HG03342 (cell line): ENCODE results near the gene HIVEP3.
"Not testable (repeated sequence)": the region's sequence is repeated elsewhere in the genome, so short reads cannot be mapped to it uniquely, and the experiment has no call there.

ENCODE experiments used
- ATAC-seq: cut with Tn5 transposase; IDR thresholded peaks from one replicate; pipeline ENCODE4 v1.9.1; 2021; ENCODE audit warnings: mild to moderate bottlenecking, moderate library complexity; ENCODE audit not compliant: unreplicated experiment

Gene HIVEP3

DNA sequence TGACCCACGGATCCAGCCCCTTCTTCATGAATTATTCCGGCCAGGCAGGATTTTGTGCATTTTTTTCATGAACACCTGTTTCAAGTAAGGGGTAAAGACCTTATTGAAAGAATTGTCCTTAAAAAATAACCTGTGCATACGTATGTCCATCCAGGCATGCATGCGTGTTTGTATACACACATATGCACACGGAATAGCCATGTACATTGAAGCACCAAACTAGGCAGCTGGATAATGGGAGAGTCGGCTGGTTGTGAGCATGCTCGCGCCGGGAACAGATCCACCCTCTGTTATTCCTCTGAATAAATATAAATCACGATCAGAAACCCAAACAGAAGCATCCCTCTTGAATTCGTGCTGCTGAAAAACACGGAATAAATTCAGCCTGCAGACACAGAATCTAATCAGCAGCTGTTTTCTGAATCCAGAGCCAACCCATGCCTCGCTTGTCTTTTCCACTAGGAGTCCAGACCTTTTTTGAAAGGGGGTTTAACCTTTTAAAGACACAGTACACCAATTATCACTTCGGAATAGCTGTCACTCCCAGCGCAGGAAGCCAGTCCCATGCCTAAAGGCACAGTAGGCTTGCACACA lies at the start of gene HIVEP3:
TSS of gene HIVEP3 (minus strand) at position 473 of the 594 bp plus-strand sequence.
- no peak for ATAC-seq

DNA sequence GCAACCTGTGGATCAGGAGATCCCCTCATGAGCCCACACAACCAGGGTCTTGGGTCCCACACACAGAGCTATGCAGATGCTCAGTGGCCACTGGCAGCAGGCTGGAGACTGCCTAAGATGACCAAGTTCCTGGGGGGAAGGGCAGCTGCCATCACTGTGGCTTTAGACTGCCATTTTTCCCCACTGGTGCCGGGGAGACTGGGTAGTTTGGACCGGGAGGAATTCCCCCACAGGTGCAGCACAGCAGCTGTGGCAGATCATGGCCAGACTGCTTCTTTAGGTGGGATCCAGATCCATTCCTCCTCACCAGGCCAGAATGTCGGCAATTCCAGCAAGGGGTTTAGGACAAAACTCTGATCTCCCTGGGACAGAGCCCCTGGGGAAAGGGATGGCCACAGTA lies 45.7 kb upstream of the HIVEP3 start:
- no peak for ATAC-seq

DNA sequence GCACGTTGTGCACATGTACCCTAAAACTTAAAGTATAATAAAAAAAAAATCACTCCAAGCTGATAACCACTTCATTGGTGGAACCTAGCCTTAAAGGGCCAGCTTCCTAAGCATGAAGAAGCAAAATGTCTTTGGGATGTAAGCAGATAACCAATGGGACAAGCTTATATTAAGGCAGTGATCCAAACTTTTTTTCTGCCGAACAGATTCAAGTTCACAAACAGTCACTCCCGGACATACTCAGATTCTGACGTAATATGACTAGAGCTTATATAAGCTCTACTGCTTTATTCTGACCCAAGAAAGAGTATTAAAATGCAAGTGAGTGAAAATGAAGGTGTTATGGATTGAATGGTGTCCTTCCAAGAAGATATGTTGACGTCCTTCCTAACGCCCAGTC lies 44.9 kb upstream of the HIVEP3 start:
- ATAC-seq, result no peak

DNA sequence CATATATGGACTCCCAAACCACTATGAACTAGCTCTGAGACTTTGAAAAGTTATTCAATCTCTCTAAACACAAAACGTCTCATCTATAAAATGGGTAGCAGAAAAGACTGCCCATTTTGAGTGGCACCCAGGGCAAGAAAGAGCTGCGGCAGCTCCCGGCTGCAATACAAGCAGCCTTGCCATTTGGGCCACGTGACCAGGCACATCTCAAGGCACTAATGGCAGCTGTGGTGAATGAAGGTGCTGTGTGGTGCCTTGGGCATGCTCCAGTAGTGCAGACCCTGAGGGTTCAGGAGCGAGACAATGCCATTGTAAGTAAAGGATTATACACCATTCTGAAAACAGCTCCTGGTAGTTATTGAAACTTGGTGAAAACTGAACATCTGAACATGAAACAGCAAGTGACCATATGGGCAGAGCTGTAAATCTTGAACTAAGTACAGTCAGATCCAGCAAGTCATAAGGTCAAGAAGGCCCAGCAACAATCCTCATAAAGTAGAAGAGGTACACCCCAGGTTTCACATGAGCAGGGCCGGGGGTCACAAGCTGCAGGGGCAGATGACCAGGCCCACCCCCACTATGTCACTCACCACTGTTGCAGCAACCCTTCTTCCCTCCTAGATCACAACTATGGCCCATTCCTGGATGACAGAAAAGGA lies 39.4 kb upstream of the HIVEP3 start:
- no peak for ATAC-seq

DNA sequence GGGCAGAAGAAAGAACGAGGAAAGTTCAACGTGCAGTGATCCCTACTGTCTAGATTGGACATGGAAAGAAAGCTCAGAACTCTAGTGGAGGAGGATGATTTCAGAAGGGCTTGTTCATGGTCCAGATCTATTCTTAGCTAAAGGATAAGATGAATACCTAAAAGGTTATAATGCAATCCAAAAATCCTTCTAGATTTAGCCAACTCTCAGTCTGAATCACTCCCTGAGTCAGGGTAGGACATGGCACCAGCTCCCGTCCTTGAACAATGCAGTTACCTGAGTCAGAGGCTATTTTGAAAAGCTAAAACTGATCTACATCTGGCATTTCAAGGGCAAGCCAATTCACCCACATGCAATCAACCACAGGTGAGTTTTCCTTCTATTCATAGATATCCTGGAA lies 38.8 kb upstream of the HIVEP3 start:
- no peak for ATAC-seq

DNA sequence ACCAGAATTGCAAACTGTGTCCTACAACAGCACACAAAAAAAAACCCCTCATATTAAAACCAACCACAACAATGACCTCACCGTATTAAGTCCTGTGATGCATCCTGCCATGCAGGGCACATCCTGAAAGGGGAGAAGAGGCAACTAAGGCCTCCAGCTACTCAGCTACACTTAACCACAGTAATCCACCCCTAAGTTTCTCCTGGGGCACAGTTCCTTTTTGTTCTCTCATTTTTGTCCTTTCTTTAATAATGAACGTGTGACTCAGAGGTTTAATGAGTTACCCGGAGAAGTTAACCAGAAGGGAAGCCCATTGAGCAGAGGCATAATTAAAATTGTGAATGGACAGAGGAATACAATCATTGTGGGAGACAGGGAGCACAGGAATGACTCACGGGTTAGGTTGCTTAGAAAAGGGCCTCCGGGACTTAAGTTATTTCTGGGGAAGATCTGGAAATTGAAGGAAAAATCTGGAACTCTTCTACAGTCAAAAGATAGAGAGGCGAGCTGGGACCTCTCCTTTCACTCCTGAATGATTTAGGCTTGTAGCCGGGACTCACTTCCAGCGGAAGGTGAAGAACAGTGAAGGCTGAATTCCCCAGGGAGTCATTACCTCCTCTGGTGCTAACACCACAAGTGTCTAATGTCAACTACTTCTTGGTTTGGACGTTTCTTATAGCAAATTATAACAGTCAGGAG lies 36.9 kb upstream of the HIVEP3 start:
- peak; percentile 71 for ATAC-seq

DNA sequence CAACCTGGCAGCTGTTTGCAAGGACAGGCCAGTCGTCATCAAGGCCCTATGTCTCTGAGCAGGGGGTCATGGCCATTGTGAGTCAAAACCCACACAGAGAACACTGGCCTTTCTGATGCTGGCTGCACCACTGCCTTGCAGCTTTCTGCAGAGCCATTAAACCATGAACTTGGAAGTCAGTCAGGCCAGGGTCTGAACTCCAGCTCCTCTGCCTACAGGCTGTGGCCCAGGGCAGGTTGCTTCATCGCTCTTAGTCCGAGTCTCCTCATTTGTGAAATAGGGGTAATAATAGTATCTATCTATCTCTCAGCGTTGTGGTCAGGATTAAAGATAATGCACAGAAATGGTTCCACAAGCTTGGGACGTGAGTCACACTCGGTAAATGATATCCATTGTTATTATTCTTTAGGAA lies 35.8 kb upstream of the HIVEP3 start:
- ATAC-seq, result no peak

DNA sequence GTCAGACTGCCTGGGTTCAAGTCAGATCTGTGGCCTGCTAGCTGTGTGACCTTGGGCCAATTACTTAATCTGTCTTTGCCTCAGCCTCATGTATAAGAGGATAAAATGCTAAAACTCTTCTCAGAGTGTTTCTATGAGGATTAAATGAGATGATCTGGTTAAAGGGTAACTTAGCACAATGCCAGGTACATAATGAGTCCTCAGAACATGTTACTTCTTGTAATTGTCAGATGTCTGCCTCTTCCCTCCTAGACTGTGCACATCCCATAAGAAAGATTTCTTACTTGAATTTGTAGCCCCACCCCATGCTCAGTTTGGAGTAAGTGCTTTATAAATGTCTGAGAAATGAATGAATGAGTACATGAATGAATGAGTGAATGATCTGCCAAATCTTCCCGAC lies 34.6 kb upstream of the HIVEP3 start:
- ATAC-seq, result no peak

DNA sequence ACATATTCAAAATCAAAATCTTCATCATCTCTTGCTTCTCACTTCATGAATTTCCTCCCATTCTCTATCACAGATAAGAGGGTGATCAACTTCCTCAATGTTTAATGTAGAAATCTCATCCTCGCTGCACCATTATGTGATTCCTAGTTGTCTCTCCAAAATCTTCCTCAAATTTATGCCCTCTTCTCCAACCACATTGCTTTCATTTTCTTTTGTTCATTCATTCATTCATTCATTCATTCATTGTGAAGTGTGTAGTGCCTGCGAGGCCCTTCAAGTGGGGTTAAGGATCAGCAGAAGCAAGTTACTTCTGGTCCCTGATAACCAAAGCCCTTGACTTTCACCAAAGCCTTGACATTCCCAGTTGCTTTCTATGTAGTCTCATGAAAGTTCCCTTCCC lies 33.5 kb upstream of the HIVEP3 start:
- ATAC-seq, result no peak

DNA sequence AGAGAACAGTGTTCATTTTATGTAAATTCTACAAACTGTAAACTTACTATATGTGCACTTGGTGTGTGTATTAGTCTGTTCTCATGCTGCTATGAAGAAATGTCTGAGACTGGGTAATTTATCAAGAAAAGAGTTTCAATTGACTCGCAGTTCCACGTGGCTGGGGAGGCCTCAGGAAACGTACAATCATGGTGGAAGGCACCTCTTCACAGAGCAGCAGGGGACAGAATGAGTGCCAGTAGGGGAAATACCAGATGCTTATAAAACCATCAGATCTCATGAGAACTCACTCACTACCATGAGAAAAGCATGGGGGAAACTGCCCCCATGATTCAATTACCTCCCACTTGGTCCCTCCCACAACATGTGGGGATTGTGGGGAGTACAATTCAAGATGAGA lies 32.8 kb upstream of the HIVEP3 start:
- not testable (repeated sequence) for ATAC-seq

DNA sequence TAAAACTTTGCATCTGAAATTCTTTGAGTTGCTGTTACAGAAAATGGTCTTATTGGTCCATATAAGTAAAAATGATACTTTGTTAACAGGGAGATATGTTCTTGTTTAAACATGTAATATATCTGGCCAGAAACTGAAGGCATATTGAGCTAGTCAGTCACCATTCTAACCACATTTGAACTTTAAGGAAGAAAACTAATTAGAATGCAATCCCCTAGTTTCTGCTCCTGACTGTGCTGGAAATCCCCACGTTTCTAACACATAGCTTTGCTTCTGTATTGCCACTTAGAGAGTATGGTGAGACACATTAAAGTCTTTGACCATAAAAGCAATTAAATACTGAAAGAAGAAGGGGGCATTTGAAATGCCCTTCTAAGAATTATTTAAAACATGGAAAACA lies 32.1 kb upstream of the HIVEP3 start:
- no peak for ATAC-seq

DNA sequence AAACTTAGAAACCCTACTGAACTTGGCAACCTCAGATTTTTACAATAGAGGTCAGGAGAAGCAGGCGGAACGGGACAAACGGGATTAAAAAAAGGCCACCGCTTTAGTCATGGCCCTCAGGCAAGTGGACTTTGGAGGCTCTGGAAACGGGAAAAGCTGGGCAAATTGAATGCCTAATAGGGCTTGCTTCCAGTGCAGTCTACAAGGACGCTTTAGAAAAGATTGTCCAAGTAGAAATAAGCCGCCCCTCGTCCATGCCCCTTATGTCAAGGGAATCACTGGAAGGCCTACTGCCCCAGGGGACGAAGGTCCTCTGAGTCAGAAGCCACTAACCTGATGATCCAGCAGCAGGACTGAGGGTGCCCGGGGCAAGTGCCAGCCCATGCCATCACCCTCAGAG lies 27.2 kb upstream of the HIVEP3 start:
- not testable (repeated sequence) for ATAC-seq

DNA sequence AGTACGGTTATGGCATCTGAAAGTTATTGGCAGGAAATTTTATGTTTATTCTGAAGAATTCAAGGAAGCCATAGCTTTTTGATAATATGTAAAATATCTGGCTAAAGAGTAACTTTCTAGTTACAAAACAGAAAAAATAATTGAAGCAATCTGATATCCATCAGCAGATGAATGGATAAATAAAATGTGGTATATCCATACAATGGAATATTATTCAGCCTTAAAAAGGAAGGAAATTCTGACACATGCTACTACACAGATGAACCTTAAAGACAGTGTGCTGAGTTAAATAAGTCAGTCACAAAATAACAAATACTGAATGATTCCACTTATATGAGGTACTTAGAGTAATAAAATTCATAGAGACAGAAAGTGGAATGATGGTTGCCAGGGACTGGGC lies 25.0 kb upstream of the HIVEP3 start:
- ATAC-seq, result no peak

DNA sequence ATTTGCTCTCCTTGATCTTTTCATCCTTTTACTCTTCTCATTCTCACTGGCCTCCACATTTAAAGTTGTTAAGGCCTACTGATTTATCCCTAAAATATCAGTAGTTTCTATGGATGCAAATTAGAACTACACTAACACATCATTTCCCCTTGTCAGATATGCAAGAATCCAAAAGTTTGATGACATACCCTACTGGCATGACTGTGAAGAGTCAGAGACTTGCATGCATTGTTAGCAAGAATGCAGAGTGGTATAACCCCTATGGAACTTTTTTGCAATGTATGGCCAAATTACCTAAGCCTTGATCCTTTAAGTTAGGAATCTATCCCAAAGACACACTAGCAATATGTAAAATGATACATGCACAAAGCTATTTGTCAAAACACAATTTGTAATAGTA lies 23.6 kb upstream of the HIVEP3 start:
- no peak for ATAC-seq

DNA sequence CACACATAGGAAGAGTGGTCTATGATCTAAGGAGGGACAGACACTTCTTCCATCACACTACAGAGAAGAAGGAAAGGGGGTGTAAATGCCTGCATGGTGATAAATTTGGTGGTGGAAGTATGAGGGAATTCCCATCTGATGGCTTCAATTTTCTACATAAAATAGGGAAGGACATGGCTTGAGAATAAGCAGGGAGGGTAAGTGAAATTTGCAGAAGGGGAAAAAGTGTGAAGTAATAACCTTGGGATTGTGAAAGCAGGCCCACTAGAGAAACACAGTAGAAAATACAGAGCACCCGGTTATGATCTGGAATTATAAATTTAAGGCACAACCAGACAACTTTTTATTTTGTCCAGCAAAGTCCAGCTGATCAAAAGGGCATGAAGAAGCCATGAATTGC lies 22.7 kb upstream of the HIVEP3 start:
- no peak for ATAC-seq

DNA sequence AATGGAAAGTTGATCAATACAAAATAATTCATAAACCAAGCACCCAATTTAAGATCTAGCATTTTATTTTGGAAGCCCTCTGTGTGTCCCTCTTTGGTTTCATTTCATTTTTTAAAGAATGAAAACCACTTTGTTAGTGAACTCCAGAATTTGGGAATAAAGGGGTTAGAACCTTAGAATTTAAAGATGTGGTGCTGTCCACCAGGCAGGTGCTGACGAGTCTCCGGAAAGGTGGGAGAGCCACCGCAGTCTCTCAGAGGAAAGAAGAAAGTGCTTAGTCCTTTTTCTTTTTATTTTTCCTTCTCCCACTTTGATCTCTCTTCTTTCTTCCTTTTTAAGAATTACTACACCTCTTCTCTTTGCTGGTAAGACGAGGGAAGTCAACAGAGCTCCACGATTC lies 20.5 kb upstream of the HIVEP3 start:
- no peak for ATAC-seq

DNA sequence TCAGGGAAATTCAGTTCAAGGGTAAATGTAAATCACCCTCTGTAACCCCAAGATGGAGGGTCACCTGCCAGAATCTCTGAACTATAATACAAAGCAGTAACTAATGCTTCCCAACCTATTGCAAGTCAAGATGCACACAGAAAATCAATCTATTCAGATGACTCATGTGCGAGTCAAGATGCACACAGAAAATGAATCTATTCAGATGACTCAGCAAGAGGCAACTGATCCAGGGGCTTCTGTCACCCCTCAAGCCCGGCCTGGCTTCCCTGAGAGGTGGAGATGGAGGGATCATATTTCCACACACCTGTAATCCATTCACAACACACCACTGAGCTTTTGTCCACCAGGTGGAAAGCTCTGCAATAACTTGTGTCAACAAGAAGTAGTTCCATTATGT lies 17.4 kb upstream of the HIVEP3 start:
- no peak for ATAC-seq

DNA sequence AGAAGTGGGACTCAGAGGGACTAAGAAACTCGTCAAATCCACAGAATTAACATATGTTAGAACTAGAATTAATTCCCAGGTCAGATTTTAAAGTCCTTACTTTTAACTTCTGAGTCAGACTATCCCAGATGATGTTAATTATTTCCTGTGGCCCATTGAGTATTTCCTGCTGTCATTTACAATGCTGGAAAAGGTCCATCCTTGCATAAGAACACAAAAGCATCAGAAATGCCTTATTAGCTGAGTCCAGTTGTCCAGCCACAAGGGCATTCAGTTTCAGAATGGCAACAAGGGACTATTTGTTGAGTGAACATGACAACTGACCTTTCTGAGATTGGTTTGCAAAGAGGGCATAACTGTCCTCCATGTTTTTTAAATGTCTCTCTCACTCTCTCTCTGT lies 16.5 kb upstream of the HIVEP3 start:
- ATAC-seq, result no peak

DNA sequence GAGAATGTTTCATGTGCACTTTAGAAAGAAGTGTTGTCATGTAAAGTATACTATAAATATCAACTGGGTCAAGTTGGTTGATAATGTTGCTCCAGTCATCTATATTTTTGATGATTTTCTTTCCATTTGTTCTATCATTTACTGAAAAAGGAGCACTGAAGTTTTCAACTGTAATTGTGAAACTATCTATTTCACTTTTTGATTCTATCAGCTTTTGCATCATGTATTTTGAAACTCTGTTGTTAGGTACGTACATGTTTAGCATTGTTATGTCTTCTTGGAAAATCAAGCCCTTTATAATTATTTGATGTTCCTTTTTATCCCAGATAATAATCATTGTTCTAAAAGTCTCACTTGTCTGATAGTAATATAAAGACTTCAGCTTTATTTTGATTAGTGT lies 14.4 kb upstream of the HIVEP3 start:
- ATAC-seq, result no peak

DNA sequence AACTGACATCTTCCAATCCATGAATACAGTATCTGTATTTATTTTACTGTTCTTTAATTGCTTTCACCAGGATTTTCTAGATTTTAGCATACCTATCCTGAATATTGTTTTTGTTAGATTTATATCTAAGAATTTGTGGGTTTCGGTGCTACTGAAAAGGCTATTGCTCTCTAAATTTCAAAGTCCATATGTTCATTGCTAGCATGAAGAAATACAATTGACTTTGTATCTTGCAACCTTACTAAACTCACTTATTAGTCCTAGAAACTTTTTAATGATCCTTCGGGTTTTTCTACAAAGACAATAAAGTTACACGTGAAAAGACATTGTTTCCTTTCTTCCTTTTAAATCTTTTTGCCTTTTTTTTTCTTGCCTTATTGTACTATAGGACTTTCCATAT lies 12.9 kb upstream of the HIVEP3 start:
- no peak for ATAC-seq

DNA sequence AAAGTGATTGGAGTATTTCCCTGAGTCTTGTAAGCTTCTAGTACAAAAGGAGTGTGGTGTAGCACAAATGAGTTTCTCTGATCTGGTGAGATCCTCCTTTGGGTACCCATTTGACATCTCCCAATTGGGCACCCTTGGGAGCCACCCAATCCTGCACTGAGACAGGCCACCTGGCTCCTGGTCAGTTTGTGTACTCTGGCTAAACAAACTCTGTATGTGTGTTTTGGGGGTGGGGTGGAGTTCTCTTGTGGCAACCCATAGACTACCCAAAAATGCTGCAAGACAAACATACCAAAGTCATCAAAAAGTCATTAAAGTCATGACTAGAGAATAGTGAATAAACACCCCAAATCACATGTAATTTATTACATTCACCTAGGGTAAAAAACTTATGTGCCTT lies 8.4 kb upstream of the HIVEP3 start:
- ATAC-seq, result no peak

DNA sequence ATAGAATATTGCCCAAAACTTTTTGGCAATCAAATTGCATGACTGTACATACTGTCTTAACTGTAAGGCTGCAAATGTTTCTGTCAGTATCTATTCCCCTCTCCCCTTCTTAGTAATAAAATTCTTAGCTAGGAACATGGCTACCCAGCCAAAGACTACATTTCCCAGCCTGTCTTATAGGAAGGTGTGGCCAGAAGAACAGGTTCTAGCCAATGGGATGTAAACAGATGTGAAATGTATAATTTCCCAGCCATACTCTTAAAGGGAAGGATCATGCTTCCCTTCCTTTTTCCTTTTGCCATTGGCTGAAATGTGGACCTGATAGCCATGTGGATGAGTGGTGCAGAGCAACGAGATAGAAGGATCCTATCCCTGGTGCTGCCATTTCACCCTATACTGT lies 7.0 kb upstream of the HIVEP3 start:
- no peak for ATAC-seq

DNA sequence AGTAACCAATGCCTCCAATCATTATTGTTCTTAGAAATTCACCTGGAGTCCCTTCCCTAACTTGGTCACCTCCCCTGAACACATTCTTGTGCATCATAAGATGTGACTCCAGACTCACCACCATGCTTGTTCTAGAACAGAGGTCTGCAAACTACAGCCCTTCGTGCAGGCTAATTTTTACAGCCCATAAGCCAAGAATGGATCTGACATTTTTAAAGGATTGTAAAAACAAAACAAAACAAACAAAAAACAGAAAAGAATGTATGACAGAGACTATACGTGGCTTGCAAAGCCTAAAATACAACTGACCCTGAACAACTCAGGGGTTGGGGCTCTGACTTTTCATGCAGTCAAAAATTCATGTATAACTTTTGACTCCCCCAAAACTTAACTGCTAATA lies 6.2 kb upstream of the HIVEP3 start:
- ATAC-seq, result no peak
